Measurements from ENCODE around the gene CPVL. TPM values are rescaled to one million over a fixed set of nuclear protein-coding genes. Genes with fewer than 3 reads are reported as not detected.
"Not testable (repeated sequence)": the region's sequence is repeated elsewhere in the genome, so short reads cannot be mapped to it uniquely, and the experiment has no call there.

CPVL gene
- total RNA-seq, 1 donor from 2014 or later, result 15.2 TPM

DNA sequence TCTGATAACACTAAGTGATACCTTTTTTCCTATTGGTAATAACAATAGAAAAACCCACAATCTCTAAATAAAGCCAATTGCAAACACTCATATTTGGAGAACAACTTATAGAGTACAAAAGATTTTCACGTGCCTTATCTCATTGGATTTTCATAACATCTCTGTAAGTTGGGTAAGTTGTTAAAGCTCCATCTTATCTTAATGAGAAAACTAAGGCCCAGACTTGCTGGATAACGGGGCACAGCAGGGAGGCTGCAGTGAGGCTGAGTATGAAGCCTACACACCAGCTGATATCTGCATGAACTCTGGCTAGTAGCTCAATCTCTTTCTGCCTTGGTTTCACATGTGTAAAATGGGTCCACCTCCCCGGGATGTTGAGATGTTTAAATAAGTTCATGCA, 26.8 kb downstream of the CPVL start:
- H3K27me3 ChIP-seq, result no peaks in the 10 kb centered on the region
- H3K27ac ChIP-seq, result no peak overlapping the region
- H3K9me3 ChIP-seq, result no peaks in the 10 kb centered on the region
- no peaks in the 10 kb centered on the region for H3K36me3 ChIP-seq
- intact Hi-C loops (cut with DNase I), result no loop called here
- H3K4me3 ChIP-seq, result no peak overlapping the region
- TF ChIP-seq, protein P1, sequence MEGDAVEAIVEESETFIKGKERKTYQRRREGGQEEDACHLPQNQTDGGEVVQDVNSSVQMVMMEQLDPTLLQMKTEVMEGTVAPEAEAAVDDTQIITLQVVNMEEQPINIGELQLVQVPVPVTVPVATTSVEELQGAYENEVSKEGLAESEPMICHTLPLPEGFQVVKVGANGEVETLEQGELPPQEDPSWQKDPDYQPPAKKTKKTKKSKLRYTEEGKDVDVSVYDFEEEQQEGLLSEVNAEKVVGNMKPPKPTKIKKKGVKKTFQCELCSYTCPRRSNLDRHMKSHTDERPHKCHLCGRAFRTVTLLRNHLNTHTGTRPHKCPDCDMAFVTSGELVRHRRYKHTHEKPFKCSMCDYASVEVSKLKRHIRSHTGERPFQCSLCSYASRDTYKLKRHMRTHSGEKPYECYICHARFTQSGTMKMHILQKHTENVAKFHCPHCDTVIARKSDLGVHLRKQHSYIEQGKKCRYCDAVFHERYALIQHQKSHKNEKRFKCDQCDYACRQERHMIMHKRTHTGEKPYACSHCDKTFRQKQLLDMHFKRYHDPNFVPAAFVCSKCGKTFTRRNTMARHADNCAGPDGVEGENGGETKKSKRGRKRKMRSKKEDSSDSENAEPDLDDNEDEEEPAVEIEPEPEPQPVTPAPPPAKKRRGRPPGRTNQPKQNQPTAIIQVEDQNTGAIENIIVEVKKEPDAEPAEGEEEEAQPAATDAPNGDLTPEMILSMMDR (IDR thresholded peaks at IDR 0.05), result no peak
- DNase-seq (ENCODE audit: low spot score in 2 of 2), result no peak
- H3K4me1 ChIP-seq, result no peaks in the 10 kb centered on the region

GRCh38 chr7:29116361-29117200, 29.8 kb downstream of the CPVL start:
- H3K9me3 ChIP-seq, result no peaks in the 10 kb centered on the region
- TF ChIP-seq, protein P1 (IDR thresholded peaks at IDR 0.05), result no peak
- H3K4me1 ChIP-seq, result no peaks in the 10 kb centered on the region
- intact Hi-C loops (cut with DNase I), result no loop called here
- DNase-seq (ENCODE audit: low spot score in 2 of 2), result no peak
- H3K27me3 ChIP-seq, result no peaks in the 10 kb centered on the region
- H3K27ac ChIP-seq, result no peak overlapping the region
- H3K4me3 ChIP-seq, result no peak overlapping the region
- H3K36me3 ChIP-seq, result no peaks in the 10 kb centered on the region

GRCh38 chr7:29115753-29116152, 30.6 kb downstream of the CPVL start:
- DNase-seq (ENCODE audit: low spot score in 2 of 2), result no peak
- H3K9me3 ChIP-seq, result no peaks in the 10 kb centered on the region
- H3K27ac ChIP-seq, result no peak overlapping the region
- H3K4me1 ChIP-seq, result no peaks in the 10 kb centered on the region
- TF ChIP-seq, protein P1 (IDR thresholded peaks at IDR 0.05), result no peak
- H3K4me3 ChIP-seq, result no peak overlapping the region
- no peaks in the 10 kb centered on the region for H3K27me3 ChIP-seq
- H3K36me3 ChIP-seq, result no peaks in the 10 kb centered on the region
- intact Hi-C loops (cut with DNase I), result no loop called here

DNA sequence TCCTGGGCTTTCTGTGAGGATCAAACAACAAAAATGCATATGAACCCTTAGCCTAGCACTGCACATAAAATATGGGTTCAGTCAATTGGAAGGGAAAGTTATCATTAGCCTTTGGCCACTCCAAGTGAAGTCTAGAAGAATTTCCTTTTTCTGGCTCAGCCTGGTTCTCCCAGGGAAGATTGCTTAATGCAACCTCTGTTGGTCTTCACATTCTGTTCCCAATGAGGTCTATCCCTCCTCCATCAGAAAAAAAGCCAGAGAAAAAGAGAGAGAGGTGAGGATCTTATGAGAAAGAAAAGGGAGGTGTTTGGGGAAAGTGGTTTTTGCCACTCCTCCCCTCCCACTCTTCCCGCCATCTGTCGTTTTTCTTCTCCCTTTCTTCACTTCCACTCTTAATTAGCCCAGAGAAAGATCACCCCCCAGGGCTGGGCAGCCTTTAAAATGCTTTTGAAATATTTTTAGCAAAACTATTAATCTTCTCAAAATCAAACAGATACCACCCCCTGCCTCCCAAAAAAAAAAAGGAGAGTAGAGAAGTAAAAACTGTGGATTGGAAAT, 31.1 kb downstream of the CPVL start:
- DNase-seq (ENCODE audit: low spot score in 2 of 2), result no peak
- Histone ChIP-seq H3K27ac (no peak overlapping the region), H3K27me3 (no peaks in the 10 kb centered on the region), H3K4me3 (no peak overlapping the region), H3K4me1 (no peaks in the 10 kb centered on the region), H3K9me3 (no peaks in the 10 kb centered on the region), H3K36me3 (no peaks in the 10 kb centered on the region)
- intact Hi-C loops (cut with DNase I), result no loop called here
- TF ChIP-seq, protein P1 (IDR thresholded peaks at IDR 0.05), result no peak

- H3K9me3 ChIP-seq; H3K27me3 ChIP-seq; H3K4me3 ChIP-seq; DNase-seq (ENCODE audit: low spot score in 2 of 2); H3K27ac ChIP-seq; H3K36me3 ChIP-seq; intact Hi-C loops (cut with DNase I); H3K4me1 ChIP-seq: not testable (repeated sequence)
These were observed 32.1 kb downstream of the CPVL start for GRCh38 chr7:29114266-29114665.

GRCh38 chr7:29113384-29114102, 32.8 kb downstream of the CPVL start:
- Histone ChIP-seq H3K4me3 (no peak overlapping the region), H3K27me3 (no peaks in the 10 kb centered on the region), H3K9me3 (no peaks in the 10 kb centered on the region), H3K27ac (no peak overlapping the region), H3K4me1 (no peaks in the 10 kb centered on the region), H3K36me3 (no peaks in the 10 kb centered on the region)
- intact Hi-C loops (cut with DNase I), result no loop called here
- TF ChIP-seq, protein P1 (IDR thresholded peaks at IDR 0.05), result no peak
- no peak for DNase-seq (ENCODE audit: low spot score in 2 of 2)

Data from ascending aorta (tissue), 2 donors.